Measurements from ENCODE around the gene PPP4R1. TPM values are rescaled to one million over a fixed set of nuclear protein-coding genes. Genes with fewer than 3 reads are reported as not detected.

PPP4R1 gene
- total and polyA plus RNA-seq, 5 donors from 2014 or later, result 8.9 to 59.7 (median 17.9) TPM

DNA sequence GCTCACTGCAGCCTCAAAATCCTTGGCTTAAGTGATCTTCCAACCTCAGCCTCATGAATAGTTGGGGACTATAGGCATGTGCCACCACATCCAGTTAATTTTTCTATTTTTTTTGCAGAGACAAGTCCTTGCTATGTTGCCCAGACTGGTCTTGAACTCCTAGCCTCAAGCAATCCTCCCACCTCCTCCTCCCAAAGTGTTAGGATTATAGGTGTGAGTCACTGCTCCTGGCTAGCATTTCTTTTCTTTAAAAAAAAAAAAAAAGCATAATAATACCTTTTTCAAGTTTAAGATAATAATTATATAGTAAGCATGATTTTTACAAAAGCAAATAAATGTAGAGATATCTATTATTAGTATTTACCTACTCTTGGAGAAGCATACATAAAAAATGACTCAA lies 36.1 kb downstream of the PPP4R1 start:
- no peak overlapping the region for H3K27ac ChIP-seq (ENCODE audit: insufficient read depth, low read length, poor library complexity, severe bottlenecking)
- Mint-ChIP-seq H3K27ac (no peak overlapping the region), H3K36me3 (peaks cover 45% of the 10 kb centered on the region), H3K4me1 (peaks cover 0 to 9% (median under 1%) of the 10 kb centered on the region in 4 donors), H3K4me3 (no peak overlapping the region), H3K9me3 (peaks cover 0 to 6% (median 0%) of the 10 kb centered on the region in 7 donors), H3K27me3 (no peaks in the 10 kb centered on the region)
- peaks cover 60% of the 10 kb centered on the region for H3K36me3 ChIP-seq (ENCODE audit: control insufficient read depth, insufficient read depth, low read length)
- H3K4me3 ChIP-seq (ENCODE audit: low read depth, low read length), result no peak overlapping the region
- H3K27me3 ChIP-seq (ENCODE audit: control insufficient read depth, insufficient read depth, low read length), result no peaks in the 10 kb centered on the region
- ATAC-seq (ENCODE audit: low read depth in 2 of 2) (no peak), DNase-seq (no peak)
- no peaks in the 10 kb centered on the region for H3K4me1 ChIP-seq (ENCODE audit: control insufficient read depth, insufficient read depth, low read length, poor library complexity, severe bottlenecking)
- no peaks in the 10 kb centered on the region for H3K9me3 ChIP-seq (ENCODE audit: control insufficient read depth in 2 of 2, low read length in 2 of 2)

DNA sequence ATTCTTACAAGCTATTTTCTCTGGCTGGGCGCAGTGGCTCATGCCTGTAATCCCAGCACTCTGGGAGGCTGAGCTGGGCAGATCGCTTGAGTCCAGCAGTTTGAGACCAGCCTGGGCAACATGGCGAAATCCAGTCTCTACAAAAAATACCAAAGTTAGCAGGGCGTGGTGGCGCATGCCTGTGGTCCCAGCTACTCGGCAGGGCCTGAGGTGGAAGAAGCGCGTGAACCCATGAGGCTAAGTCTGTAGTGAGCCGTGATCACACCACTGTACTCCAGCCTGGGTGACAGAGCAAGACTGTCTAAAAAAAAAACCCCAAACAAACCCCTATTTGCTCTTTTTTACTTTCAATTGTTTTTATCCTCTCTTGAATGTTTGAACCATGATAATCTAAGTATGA lies 37.0 kb downstream of the PPP4R1 start:
- peaks cover 54% of the 10 kb centered on the region for H3K36me3 ChIP-seq (ENCODE audit: control insufficient read depth, insufficient read depth, low read length)
- ATAC-seq (ENCODE audit: low read depth in 2 of 2), result no peak
- Mint-ChIP-seq H3K4me1 (peaks cover 0 to 9% (median under 1%) of the 10 kb centered on the region in 4 donors), H3K27me3 (no peaks in the 10 kb centered on the region), H3K27ac (no peak overlapping the region), H3K36me3 (peaks cover 36% of the 10 kb centered on the region), H3K4me3 (no peak overlapping the region), H3K9me3 (peaks cover 0 to 3% (median 0%) of the 10 kb centered on the region in 7 donors)
- H3K27ac ChIP-seq (ENCODE audit: insufficient read depth, low read length, poor library complexity, severe bottlenecking), result no peak overlapping the region
- no peak overlapping the region for H3K4me3 ChIP-seq (ENCODE audit: low read depth, low read length)
- no peaks in the 10 kb centered on the region for H3K9me3 ChIP-seq (ENCODE audit: control insufficient read depth in 2 of 2, low read length in 2 of 2)
- no peaks in the 10 kb centered on the region for H3K27me3 ChIP-seq (ENCODE audit: control insufficient read depth, insufficient read depth, low read length)
- DNase-seq, result no peak
- H3K4me1 ChIP-seq (ENCODE audit: control insufficient read depth, insufficient read depth, low read length, poor library complexity, severe bottlenecking), result no peaks in the 10 kb centered on the region

DNA sequence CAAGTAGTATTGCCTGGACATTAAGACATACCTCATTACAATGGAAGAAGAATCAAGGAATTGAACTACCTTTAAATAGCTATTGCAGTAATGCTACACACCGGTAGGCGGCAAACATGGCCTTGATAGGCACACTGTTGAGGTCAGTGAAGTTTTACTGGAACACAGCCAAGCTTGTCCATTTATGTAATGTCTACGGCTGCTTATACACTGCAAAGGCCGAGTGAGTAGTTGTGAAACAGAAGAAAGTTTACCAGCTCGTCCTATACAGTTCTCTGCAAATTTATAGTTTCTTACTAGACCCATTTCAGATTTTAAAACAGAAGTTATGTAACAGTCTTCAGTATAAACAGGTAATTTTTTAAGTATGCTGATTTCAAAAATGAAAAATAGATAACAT lies 38.8 kb downstream of the PPP4R1 start:
- DNase-seq (peak in 1 of 3 donors; percentile 32), ATAC-seq (ENCODE audit: low read depth in 2 of 2) (no peak)
- Histone ChIP-seq H3K36me3 (ENCODE audit: control insufficient read depth, insufficient read depth, low read length) (peaks cover 47% of the 10 kb centered on the region), H3K4me1 (ENCODE audit: control insufficient read depth, insufficient read depth, low read length, poor library complexity, severe bottlenecking) (no peaks in the 10 kb centered on the region), H3K4me3 (ENCODE audit: low read depth, low read length) (no peak overlapping the region), H3K9me3 (ENCODE audit: control insufficient read depth in 2 of 2, low read length in 2 of 2) (no peaks in the 10 kb centered on the region), H3K27ac (ENCODE audit: insufficient read depth, low read length, poor library complexity, severe bottlenecking) (no peak overlapping the region), H3K27me3 (ENCODE audit: control insufficient read depth, insufficient read depth, low read length) (no peaks in the 10 kb centered on the region)
- Mint-ChIP-seq H3K4me1 (peaks cover 0 to 2% (median 0%) of the 10 kb centered on the region in 4 donors), H3K9me3 (peaks cover 0 to 2% (median 0%) of the 10 kb centered on the region in 7 donors), H3K27ac (no peak overlapping the region), H3K36me3 (peaks cover 29% of the 10 kb centered on the region), H3K4me3 (no peak overlapping the region), H3K27me3 (no peaks in the 10 kb centered on the region)

DNA sequence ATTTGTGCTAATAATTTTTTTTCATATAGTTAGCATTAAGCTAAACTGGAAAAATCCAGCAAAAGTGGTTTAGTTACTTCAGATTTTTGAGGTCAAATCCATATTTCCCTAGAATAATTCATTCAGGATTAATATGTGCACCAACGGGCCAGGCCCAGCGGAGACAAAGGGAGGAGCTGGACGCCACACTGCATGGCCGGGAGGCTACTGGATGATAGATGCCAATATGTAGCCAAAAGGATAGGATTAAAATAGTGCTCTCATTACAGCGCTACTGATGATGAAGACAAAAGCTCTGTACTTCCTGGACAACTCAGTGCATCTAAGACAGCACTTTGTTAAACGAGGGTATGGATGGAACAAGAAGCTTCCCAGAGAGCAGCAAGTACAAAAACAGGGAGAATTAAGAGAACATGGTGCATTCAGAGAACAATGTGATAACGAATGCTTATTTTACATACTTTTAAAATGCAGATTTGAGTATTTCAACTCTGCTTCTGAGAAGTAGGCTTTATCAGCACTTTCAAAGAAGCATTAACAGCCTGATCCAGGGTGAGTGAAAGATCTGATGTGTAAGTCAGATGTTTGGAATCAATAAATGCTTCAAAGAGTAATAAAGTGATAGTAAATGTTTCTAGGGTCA lies 39.8 kb downstream of the PPP4R1 start:
- H3K9me3 Mint-ChIP-seq, result peaks cover 0 to 2% (median 0%) of the 10 kb centered on the region in 7 donors
- Histone ChIP-seq H3K27ac (ENCODE audit: insufficient read depth, low read length, poor library complexity, severe bottlenecking) (no peak overlapping the region), H3K27me3 (ENCODE audit: control insufficient read depth, insufficient read depth, low read length) (no peaks in the 10 kb centered on the region), H3K4me3 (ENCODE audit: low read depth, low read length) (no peak overlapping the region), H3K9me3 (ENCODE audit: control insufficient read depth in 2 of 2, low read length in 2 of 2) (no peaks in the 10 kb centered on the region), H3K36me3 (ENCODE audit: control insufficient read depth, insufficient read depth, low read length) (peaks cover 49% of the 10 kb centered on the region), H3K4me1 (ENCODE audit: control insufficient read depth, insufficient read depth, low read length, poor library complexity, severe bottlenecking) (no peaks in the 10 kb centered on the region)
- H3K27ac Mint-ChIP-seq, result peak overlapping the region in 1 of 3 donors; percentile 33
- DNase-seq (no peak), ATAC-seq (ENCODE audit: low read depth in 2 of 2) (no peak)
- no peaks in the 10 kb centered on the region for H3K27me3 Mint-ChIP-seq
- H3K4me1 Mint-ChIP-seq, result peaks cover 0 to 2% (median 0%) of the 10 kb centered on the region in 4 donors
- peaks cover 34% of the 10 kb centered on the region for H3K36me3 Mint-ChIP-seq
- H3K4me3 Mint-ChIP-seq, result no peak overlapping the region

DNA sequence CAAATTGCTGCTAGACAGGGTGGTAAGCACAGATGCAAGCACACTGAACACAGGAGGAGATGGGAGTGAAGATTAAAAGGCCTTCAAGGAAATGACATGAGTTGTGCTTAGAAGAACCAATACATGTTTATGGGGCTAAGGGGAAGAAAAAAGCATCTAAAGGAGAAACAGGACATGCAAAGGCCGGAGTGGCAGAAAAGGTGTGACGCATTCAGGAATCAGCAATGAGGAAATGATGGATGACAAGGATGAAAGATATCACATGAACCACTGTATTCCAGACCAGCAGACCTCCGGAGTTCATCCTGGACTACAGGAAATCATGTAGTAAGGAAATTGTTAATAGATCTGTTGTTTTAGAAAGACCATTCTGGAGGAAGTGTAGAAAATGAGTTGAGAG lies 42.8 kb downstream of the PPP4R1 start:
- H3K27me3 ChIP-seq (ENCODE audit: control insufficient read depth, insufficient read depth, low read length), result no peaks in the 10 kb centered on the region
- Mint-ChIP-seq H3K36me3 (peaks cover 35% of the 10 kb centered on the region), H3K27me3 (no peaks in the 10 kb centered on the region), H3K9me3 (peaks cover 0 to 2% (median 0%) of the 10 kb centered on the region in 7 donors), H3K27ac (peak overlapping the region in 1 of 3 donors; percentile 4), H3K4me3 (no peak overlapping the region), H3K4me1 (peaks cover 0 to 4% (median under 1%) of the 10 kb centered on the region in 4 donors)
- no peak overlapping the region for H3K4me3 ChIP-seq (ENCODE audit: low read depth, low read length)
- ATAC-seq (ENCODE audit: low read depth in 2 of 2) (no peak), DNase-seq (no peak)
- H3K4me1 ChIP-seq (ENCODE audit: control insufficient read depth, insufficient read depth, low read length, poor library complexity, severe bottlenecking), result no peaks in the 10 kb centered on the region
- no peaks in the 10 kb centered on the region for H3K9me3 ChIP-seq (ENCODE audit: control insufficient read depth in 2 of 2, low read length in 2 of 2)
- no peak overlapping the region for H3K27ac ChIP-seq (ENCODE audit: insufficient read depth, low read length, poor library complexity, severe bottlenecking)
- H3K36me3 ChIP-seq (ENCODE audit: control insufficient read depth, insufficient read depth, low read length), result peaks cover 49% of the 10 kb centered on the region

DNA sequence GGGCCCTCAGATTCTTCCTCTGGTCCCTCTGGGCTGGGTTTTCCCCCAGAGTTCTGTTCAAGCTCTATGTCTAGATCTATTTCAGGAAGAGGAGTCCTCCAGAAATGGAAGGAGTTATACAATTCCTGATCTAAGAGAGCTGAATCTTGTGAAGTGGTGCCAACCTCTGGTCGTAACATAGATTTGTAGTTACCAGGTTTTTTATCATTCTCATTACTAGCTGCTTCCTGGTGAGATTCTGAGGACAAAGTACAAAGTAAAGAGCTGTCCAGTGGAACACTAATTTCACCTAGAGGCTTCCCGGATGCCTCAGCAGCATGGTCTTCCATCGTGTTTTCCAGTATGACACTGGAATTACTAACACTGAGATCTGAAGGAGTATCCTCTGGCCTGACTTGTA lies 44.1 kb downstream of the PPP4R1 start:
- Histone ChIP-seq H3K9me3 (ENCODE audit: control insufficient read depth in 2 of 2, low read length in 2 of 2) (no peaks in the 10 kb centered on the region), H3K4me3 (ENCODE audit: low read depth, low read length) (no peak overlapping the region), H3K27me3 (ENCODE audit: control insufficient read depth, insufficient read depth, low read length) (no peaks in the 10 kb centered on the region), H3K36me3 (ENCODE audit: control insufficient read depth, insufficient read depth, low read length) (peaks cover 40% of the 10 kb centered on the region), H3K4me1 (ENCODE audit: control insufficient read depth, insufficient read depth, low read length, poor library complexity, severe bottlenecking) (no peaks in the 10 kb centered on the region), H3K27ac (ENCODE audit: insufficient read depth, low read length, poor library complexity, severe bottlenecking) (no peak overlapping the region)
- Mint-ChIP-seq H3K4me1 (peaks cover 0 to 4% (median under 1%) of the 10 kb centered on the region in 4 donors), H3K9me3 (peaks cover 0 to 2% (median 0%) of the 10 kb centered on the region in 7 donors), H3K36me3 (peaks cover 37% of the 10 kb centered on the region), H3K27me3 (no peaks in the 10 kb centered on the region), H3K4me3 (no peak overlapping the region), H3K27ac (peak overlapping the region in 1 of 3 donors; percentile 87)
- DNase-seq, result no peak
- ATAC-seq (ENCODE audit: low read depth in 2 of 2), result no peak

DNA sequence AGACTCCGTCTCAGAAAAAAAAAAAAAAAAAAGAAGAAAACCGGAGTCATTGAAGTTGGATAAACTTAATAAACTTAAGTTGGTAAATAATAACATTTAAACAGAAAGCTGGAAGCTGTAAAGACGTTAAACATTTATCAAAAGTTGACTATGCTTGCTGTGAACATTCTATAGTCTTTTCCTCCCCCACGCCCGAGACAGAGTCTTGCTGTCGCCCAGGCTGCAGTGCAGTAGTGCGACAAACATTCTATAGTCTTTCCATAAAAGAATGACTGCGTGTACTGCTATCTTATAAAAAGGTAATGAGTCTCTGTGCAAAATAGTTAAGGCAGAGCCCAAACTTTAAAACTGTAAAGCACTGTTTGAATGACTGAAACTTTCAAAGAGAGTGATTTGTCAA lies 45.2 kb downstream of the PPP4R1 start:
- DNase-seq, result no peak
- no peak overlapping the region for H3K27ac Mint-ChIP-seq
- H3K27me3 ChIP-seq (ENCODE audit: control insufficient read depth, insufficient read depth, low read length), result no peaks in the 10 kb centered on the region
- peaks cover 0 to 4% (median 2%) of the 10 kb centered on the region in 4 donors for H3K4me1 Mint-ChIP-seq
- peaks cover 31% of the 10 kb centered on the region for H3K36me3 ChIP-seq (ENCODE audit: control insufficient read depth, insufficient read depth, low read length)
- no peaks in the 10 kb centered on the region for H3K27me3 Mint-ChIP-seq
- peaks cover 34% of the 10 kb centered on the region for H3K36me3 Mint-ChIP-seq
- no peaks in the 10 kb centered on the region for H3K9me3 ChIP-seq (ENCODE audit: control insufficient read depth in 2 of 2, low read length in 2 of 2)
- no peak overlapping the region for H3K27ac ChIP-seq (ENCODE audit: insufficient read depth, low read length, poor library complexity, severe bottlenecking)
- H3K4me3 ChIP-seq (ENCODE audit: low read depth, low read length), result no peak overlapping the region
- peaks cover 0 to 2% (median 0%) of the 10 kb centered on the region in 7 donors for H3K9me3 Mint-ChIP-seq
- ATAC-seq (ENCODE audit: low read depth in 2 of 2), result no peak
- no peaks in the 10 kb centered on the region for H3K4me1 ChIP-seq (ENCODE audit: control insufficient read depth, insufficient read depth, low read length, poor library complexity, severe bottlenecking)
- no peak overlapping the region for H3K4me3 Mint-ChIP-seq

DNA sequence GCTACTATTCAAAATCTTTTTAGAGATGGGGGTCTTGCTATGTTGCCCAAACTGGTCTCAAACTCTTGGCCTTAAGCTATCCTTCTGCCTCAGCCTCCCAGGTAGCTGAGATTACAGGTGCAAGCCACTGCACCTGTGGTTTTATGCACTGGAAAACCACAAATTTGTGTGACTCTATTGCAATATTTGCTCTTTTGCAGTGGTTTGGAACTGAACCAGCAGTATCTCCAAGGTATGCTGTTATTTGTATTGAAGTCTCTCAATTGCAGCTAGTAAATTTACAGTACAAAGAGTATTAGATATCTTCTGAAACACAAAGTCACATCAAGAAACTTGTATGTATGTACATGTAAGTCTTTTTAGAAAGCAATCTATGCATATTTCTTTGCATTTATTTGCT lies 46.2 kb downstream of the PPP4R1 start:
- H3K9me3 ChIP-seq (ENCODE audit: control insufficient read depth in 2 of 2, low read length in 2 of 2), result no peaks in the 10 kb centered on the region
- Mint-ChIP-seq H3K36me3 (peaks cover 34% of the 10 kb centered on the region), H3K9me3 (peaks cover 0 to 2% (median 0%) of the 10 kb centered on the region in 7 donors), H3K27ac (no peak overlapping the region), H3K27me3 (no peaks in the 10 kb centered on the region), H3K4me1 (peaks cover 0 to 4% (median 2%) of the 10 kb centered on the region in 4 donors), H3K4me3 (no peak overlapping the region)
- ATAC-seq (ENCODE audit: low read depth in 2 of 2) (no peak), DNase-seq (no peak)
- peaks cover 37% of the 10 kb centered on the region for H3K36me3 ChIP-seq (ENCODE audit: control insufficient read depth, insufficient read depth, low read length)
- H3K27me3 ChIP-seq (ENCODE audit: control insufficient read depth, insufficient read depth, low read length), result no peaks in the 10 kb centered on the region
- no peak overlapping the region for H3K27ac ChIP-seq (ENCODE audit: insufficient read depth, low read length, poor library complexity, severe bottlenecking)
- no peaks in the 10 kb centered on the region for H3K4me1 ChIP-seq (ENCODE audit: control insufficient read depth, insufficient read depth, low read length, poor library complexity, severe bottlenecking)
- no peak overlapping the region for H3K4me3 ChIP-seq (ENCODE audit: low read depth, low read length)
